Neural crest cell (in vitro differentiated cells): ENCODE measurements around the gene CDC45. TPM values are rescaled to one million over a fixed set of nuclear protein-coding genes. Genes with fewer than 3 reads are reported as not detected.
"Not testable (repeated sequence)": the region's sequence is repeated elsewhere in the genome, so short reads cannot be mapped to it uniquely, and the experiment has no call there.

Source experiments
- DNase-seq: peaks from one replicate; pipeline ENCODE4 v3.0.0; 2021; ENCODE audit warnings: low read depth, mixed read lengths, low spot score
- H3K27ac Mint-ChIP-seq: one replicate; pipeline ENCODE4 v1.8.0; 2021; ENCODE audit warnings: mild to moderate bottlenecking, mixed read lengths; ENCODE audit not compliant: unreplicated experiment
- H3K27me3 Mint-ChIP-seq: 2 replicates; pipeline ENCODE4 v1.8.0; 2021; ENCODE audit warnings: low read depth, mild to moderate bottlenecking, mixed read lengths
- H3K36me3 Mint-ChIP-seq: 2 replicates; pipeline ENCODE4 v1.8.0; 2021; ENCODE audit warnings: low read depth, mild to moderate bottlenecking, mixed read lengths
- H3K4me1 Mint-ChIP-seq: 2 replicates; pipeline ENCODE4 v1.8.0; 2021; ENCODE audit warnings: mixed read lengths
- H3K4me3 Mint-ChIP-seq: one replicate; pipeline ENCODE4 v1.8.0; 2021; ENCODE audit warnings: mild to moderate bottlenecking, mixed read lengths
- H3K9me3 Mint-ChIP-seq: 2 replicates; pipeline ENCODE4 v1.8.0; 2021; ENCODE audit warnings: mixed read lengths
- total RNA-seq: library from RNA; stranded (reverse); gene quantifications from 2 replicates; pipeline ENCODE4 v1.2.1, GENCODE V29; 2021
- TF ChIP-seq, protein P1 (sequence below): fragments of 200-600 bp; sonication (generic); conservative IDR thresholded peaks from 2 replicates; pipeline ENCODE4 v1.5.0; 2021; ENCODE audit warnings: antibody characterized with exemption, mild to moderate bottlenecking

Gene CDC45
- total RNA-seq, 1 donor from 2014 or later, result 49.8 TPM

DNA sequence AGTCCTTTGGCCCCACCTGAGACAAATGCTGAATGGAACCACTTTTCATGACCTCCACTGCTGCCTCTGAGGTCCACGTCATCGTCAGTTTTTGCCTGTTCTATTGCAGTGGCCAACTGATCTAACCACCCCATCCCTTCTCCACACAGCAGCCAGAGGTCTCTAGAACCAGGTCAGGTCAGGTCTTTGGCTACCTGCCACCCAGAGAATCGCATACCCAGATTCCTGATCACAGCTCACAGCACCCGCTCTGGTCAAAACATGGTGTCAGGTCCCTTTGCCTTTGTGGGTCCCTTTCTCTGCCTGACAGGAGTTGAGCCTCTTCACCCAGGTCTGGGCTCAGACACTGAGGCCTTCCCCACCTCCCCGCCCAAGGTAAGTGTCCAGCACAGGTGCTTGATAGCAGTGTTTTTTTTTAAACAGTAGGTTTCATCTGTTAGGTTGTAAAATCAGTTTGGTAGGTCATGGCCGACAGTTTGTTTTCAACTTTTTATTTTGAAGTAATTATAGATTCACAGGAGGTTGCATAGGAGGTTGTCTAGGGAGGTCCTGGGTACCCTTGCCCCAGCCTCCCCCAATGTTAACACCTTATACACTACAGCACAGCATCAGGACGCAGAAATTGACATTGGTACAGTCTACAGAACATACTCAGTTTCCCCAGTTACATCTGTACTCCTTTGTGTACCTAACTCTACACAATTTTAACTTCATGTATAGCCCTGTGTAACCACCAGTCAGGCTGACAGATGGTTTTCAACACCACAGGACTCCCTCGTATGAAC lies 39.1 kb upstream of the CDC45 start:
- no peak for DNase-seq
- TF ChIP-seq, protein P1, sequence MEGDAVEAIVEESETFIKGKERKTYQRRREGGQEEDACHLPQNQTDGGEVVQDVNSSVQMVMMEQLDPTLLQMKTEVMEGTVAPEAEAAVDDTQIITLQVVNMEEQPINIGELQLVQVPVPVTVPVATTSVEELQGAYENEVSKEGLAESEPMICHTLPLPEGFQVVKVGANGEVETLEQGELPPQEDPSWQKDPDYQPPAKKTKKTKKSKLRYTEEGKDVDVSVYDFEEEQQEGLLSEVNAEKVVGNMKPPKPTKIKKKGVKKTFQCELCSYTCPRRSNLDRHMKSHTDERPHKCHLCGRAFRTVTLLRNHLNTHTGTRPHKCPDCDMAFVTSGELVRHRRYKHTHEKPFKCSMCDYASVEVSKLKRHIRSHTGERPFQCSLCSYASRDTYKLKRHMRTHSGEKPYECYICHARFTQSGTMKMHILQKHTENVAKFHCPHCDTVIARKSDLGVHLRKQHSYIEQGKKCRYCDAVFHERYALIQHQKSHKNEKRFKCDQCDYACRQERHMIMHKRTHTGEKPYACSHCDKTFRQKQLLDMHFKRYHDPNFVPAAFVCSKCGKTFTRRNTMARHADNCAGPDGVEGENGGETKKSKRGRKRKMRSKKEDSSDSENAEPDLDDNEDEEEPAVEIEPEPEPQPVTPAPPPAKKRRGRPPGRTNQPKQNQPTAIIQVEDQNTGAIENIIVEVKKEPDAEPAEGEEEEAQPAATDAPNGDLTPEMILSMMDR, result no peak
- Mint-ChIP-seq H3K27ac (no peak overlapping the region), H3K4me3 (peak overlapping the region; percentile 62), H3K36me3 (peaks cover 3% of the 10 kb centered on the region), H3K4me1 (peaks cover 12% of the 10 kb centered on the region), H3K9me3 (no peaks in the 10 kb centered on the region), H3K27me3 (no peaks in the 10 kb centered on the region)

DNA sequence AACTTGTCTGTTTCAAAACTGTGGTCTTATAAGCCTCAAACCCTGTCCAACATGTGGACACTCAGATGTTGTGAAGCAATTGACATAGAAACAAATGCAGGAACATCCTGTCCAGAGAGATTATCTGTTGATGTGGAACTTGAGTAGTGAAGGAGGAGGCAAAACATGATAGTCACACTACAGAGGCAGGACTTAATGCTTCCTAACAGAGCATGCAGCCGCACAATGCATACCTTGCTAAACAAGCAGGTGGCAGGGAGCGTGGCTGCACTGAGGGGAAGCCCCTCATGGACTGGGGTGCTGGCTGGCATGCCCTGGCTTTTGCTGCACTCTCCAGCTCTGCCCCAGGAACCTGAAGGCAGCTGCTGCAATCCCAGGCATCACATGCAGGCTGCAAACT lies 37.6 kb upstream of the CDC45 start:
- Mint-ChIP-seq H3K27me3 (no peaks in the 10 kb centered on the region), H3K4me1 (peaks cover 23% of the 10 kb centered on the region), H3K27ac (no peak overlapping the region), H3K36me3 (peaks cover 3% of the 10 kb centered on the region), H3K9me3 (no peaks in the 10 kb centered on the region), H3K4me3 (no peak overlapping the region)
- no peak for DNase-seq
- TF ChIP-seq, protein P1, result no peak

DNA sequence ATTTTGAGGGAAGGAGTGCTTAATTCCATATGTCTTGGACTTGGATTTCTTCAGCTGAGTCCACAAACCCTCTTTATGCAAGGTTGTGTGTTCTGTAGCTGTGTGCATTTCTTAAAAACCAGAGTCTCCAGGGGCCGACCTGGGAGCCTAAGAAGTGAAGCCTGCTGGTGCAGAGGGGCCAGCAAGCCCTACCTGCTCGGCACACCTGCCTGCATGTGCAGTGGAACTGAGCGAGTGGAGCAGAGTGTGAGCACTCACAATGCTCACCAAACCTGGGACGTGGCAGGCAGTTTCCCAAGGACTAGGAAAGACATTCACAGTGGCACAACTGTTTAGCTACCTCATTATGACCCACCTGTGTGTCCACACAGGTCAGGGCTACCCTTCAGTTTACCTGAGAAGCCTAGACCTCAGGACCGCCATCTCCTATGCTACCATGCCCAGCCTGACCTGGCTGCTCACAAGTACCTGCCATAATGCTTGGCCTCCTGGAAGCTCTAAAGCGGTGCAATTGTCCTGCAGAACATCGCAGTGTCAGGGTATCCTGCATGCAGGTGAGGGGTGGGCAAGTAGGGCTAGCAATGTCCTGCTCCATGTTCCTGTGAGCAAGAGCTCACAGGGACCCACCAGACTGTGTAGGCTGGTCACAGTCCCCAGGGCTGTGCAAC lies 36.0 kb upstream of the CDC45 start:
- Mint-ChIP-seq H3K27ac (no peak overlapping the region), H3K9me3 (no peaks in the 10 kb centered on the region)

DNA sequence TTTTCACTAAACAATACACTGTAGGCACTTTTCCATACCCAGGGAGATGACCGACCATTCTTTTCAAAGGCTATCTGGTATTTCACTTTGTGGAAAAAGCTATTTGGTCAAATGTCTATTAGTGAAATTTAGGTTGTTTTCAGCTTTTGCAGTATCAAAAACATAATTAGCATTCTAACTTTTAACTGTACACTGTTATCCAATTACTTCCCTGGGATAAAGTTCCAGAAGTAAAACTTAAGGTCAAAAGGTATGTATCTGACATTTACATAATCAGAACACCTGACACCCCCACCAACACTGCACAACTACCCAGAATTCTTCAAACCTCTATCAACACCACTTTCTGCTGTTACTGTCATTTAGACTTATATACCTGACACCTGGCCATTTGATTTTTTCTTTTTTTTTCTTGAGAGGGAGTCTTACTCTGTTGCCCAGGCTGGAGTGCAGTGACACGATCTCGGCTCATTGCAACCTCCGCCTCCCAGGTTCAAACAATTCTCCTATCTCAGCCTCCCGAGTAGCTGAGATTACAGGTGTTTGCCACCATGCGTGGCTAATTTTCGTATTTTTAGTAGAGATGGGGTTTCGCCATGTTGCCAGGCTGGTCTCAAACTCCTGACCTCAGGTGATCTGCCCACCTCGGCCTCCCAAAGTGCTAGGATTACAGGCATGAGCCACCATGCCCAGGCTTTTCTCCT lies 34.3 kb upstream of the CDC45 start:
- Mint-ChIP-seq H3K4me1 (peaks cover 37% of the 10 kb centered on the region), H3K4me3 (peak overlapping the region; percentile 82)
- not testable (repeated sequence) for H3K36me3 Mint-ChIP-seq, H3K9me3 Mint-ChIP-seq, DNase-seq, H3K27ac Mint-ChIP-seq, H3K27me3 Mint-ChIP-seq

More for the DNA sequence above, 36.0 kb upstream of the CDC45 start:
- H3K27me3 Mint-ChIP-seq, result no peaks in the 10 kb centered on the region
- peak overlapping the region; percentile 47 for H3K4me3 Mint-ChIP-seq
- DNase-seq, result no peak
- H3K36me3 Mint-ChIP-seq, result peaks cover 5% of the 10 kb centered on the region
- peaks cover 36% of the 10 kb centered on the region for H3K4me1 Mint-ChIP-seq
- TF ChIP-seq, protein P1, result no peak

DNA sequence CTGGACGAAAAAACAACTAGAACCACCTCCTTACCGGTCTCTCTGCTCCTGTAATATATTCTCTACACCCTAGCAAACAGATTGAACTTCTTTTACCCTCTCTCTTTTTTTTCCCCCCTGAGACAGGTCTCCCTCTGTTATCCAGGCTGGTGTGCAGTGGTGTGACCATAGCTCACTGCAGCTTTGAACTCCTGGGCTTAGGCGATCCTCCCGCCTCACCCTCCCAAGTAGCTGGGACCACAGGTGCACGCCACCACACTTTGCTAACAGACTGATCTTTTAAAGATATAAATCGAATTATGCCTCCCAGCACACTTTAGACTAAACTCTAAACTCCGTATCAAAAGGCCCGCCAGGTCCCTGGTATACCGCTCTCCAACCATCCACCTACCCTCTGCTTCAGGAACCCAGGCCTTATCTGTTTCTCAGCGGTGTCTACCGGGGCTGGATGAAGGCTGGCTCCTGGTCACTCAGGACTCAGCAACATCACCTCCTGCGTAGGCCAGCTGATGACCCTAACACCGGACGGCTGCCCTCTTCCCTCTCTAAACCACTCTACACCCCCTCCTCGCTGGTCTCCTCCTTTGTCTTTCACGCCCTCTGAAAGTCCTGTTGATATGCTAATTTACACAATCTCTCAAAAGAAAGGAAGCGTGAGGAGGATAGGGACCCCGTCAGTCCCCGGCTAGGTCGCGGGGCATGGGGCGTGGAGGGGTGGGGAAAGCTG lies 33.0 kb upstream of the CDC45 start:
- H3K36me3 Mint-ChIP-seq, result peaks cover 6% of the 10 kb centered on the region
- DNase-seq, result peak; percentile 9
- H3K4me3 Mint-ChIP-seq, result peak overlapping the region; percentile 93
- TF ChIP-seq, protein P1, result no peak
- H3K9me3 Mint-ChIP-seq, result no peaks in the 10 kb centered on the region
- H3K27me3 Mint-ChIP-seq, result no peaks in the 10 kb centered on the region
- peaks cover 37% of the 10 kb centered on the region for H3K4me1 Mint-ChIP-seq
- peak overlapping the region; percentile 96 for H3K27ac Mint-ChIP-seq
